SU-DHL-6 (cell line): ENCODE data around the gene CTNNBL1.

Experiments
- CTCF ChIP-seq: fragments of 200-600 bp; sonication (generic); IDR thresholded peaks from one replicate; pipeline ENCODE4 v1.5.1; 2017; ENCODE audit warnings: antibody characterized with exemption, mild to moderate bottlenecking, low read length, moderate library complexity; ENCODE audit not compliant: insufficient read depth, poor library complexity, severe bottlenecking
- EZH2phosphoT487 ChIP-seq: fragments of 200-600 bp; sonication (generic), shearing (Covaris generic); conservative IDR thresholded peaks from 2 replicates; pipeline ENCODE4 v1.6.1; 2018; ENCODE audit warnings: mild to moderate bottlenecking, antibody characterized with exemption, low read length, moderate library complexity, mixed read lengths

DNA sequence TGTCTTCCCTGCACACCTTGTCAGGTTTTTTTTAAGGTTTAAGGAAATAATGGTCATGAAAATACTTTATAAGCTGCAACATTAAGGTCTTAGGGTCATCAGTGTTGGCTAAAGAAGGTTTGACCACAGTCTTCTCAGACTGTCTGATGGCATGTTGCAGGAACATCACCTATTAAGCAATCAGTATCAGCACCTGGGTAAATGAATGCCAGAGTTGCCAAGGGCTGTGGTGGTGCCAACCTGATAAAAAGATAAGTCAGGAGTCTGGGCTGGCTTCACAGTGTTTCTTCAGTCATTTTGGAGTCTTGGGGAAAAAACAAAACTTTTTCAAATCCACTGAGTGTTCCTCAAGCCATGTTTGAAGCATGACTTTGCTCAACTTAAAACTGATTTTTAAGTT, 147.6 kb downstream of the CTNNBL1 start:
- TF ChIP-seq CTCF = no peak
- TF ChIP-seq EZH2phosphoT487 = no peak
